ENCODE results near the gene ANG.
"Not testable (repeated sequence)": the region's sequence is repeated elsewhere in the genome, so short reads cannot be mapped to it uniquely, and the experiment has no call there.

ANG gene

GRCh38 chr14:20688167-20688839 lies at the start of gene ANG:
Gene ANG (plus strand): TSS chr14:20688764. CDS start chr14:20693565, 4,801 bp downstream.
- FAIRE-seq, result no peak
- DNase-seq (ENCODE audit: low spot score), result no peak

GRCh38 chr14:20641591-20641990 lies 47.0 kb upstream of the ANG start, which contains the start of gene OR6S1:
Gene OR6S1 (minus strand): TSS chr14:20641691. CDS start chr14:20641691, 0 bp downstream.
- no peak for FAIRE-seq
- no peak for DNase-seq (ENCODE audit: low spot score)

GRCh38 chr14:20642182-20642581 lies 46.4 kb upstream of the ANG start:
- DNase-seq (ENCODE audit: low spot score) (no peak), FAIRE-seq (no peak)

- not testable (repeated sequence) for DNase-seq (ENCODE audit: low spot score); FAIRE-seq
Measured at GRCh38 chr14:20642755-20643154, 45.8 kb upstream of the ANG start.

- no peak for FAIRE-seq
- DNase-seq (ENCODE audit: low spot score), result no peak
Measured at GRCh38 chr14:20644520-20644919, 44.0 kb upstream of the ANG start.

GRCh38 chr14:20645481-20645880 lies 43.1 kb upstream of the ANG start:
- FAIRE-seq (no peak), DNase-seq (ENCODE audit: low spot score) (no peak)

GRCh38 chr14:20652996-20653975 lies 35.3 kb upstream of the ANG start:
- DNase-seq (ENCODE audit: low spot score) (peak; percentile 73), FAIRE-seq (peak; percentile 30)

GRCh38 chr14:20655851-20656250 lies 32.7 kb upstream of the ANG start:
- DNase-seq (ENCODE audit: low spot score) (no peak), FAIRE-seq (no peak)

GRCh38 chr14:20656274-20656673 lies 32.3 kb upstream of the ANG start:
- no peak for DNase-seq (ENCODE audit: low spot score)
- no peak for FAIRE-seq

GRCh38 chr14:20657216-20658211 lies 31.1 kb upstream of the ANG start:
- DNase-seq (ENCODE audit: low spot score), result no peak
- FAIRE-seq, result no peak

- no peak for FAIRE-seq
- no peak for DNase-seq (ENCODE audit: low spot score)
Measured at GRCh38 chr14:20658246-20658645, 30.3 kb upstream of the ANG start.

- DNase-seq (ENCODE audit: low spot score) (no peak), FAIRE-seq (no peak)
Measured at GRCh38 chr14:20659336-20659735, 29.2 kb upstream of the ANG start.

GRCh38 chr14:20659813-20660395 lies 28.7 kb upstream of the ANG start:
- no peak for DNase-seq (ENCODE audit: low spot score)
- no peak for FAIRE-seq

- FAIRE-seq (no peak), DNase-seq (ENCODE audit: low spot score) (no peak)
Measured at GRCh38 chr14:20661197-20661596, 27.4 kb upstream of the ANG start.

- DNase-seq (ENCODE audit: low spot score) (no peak), FAIRE-seq (no peak)
Measured at GRCh38 chr14:20662968-20663732, 25.4 kb upstream of the ANG start.

- not testable (repeated sequence) for DNase-seq (ENCODE audit: low spot score); FAIRE-seq
Measured at GRCh38 chr14:20666400-20666961, 22.1 kb upstream of the ANG start.

GRCh38 chr14:20667957-20668356 lies 20.6 kb upstream of the ANG start:
- DNase-seq (ENCODE audit: low spot score) (no peak), FAIRE-seq (no peak)

GRCh38 chr14:20668969-20669368 lies 19.6 kb upstream of the ANG start:
- no peak for FAIRE-seq
- no peak for DNase-seq (ENCODE audit: low spot score)

- no peak for DNase-seq (ENCODE audit: low spot score)
- FAIRE-seq, result no peak
Measured at GRCh38 chr14:20671597-20672283, 16.8 kb upstream of the ANG start.
